RWPE1 (cell line): ENCODE measurements around the gene APBA2.

Experiments used
- CTCF ChIA-PET: fragments of 350-600 bp; sonication (Branson Sonifier 250); formaldehyde crosslinking; extraction: SDS; loops from one replicate; lab custom pipeline; 2021; lab: Yijun Ruan, JAX
- POLR2A ChIA-PET: fragments of 400-600 bp; formaldehyde crosslinking; extraction: SDS; loops from one replicate; lab custom pipeline; 2020; ENCODE audit warnings: antibody characterized with exemption; ENCODE audit not compliant: low non-redundant PET; lab: Yijun Ruan, JAX
- DNase-seq: peaks from one replicate; pipeline ENCODE4 v3.0.0; 2012; ENCODE audit warnings: low spot score
- H3K27ac ChIP-seq: fragments of 450-650 bp; 2 replicates; pipeline ENCODE4 v1.5.1; 2017
- CTCF ChIP-seq: fragments of 450-650 bp; conservative IDR thresholded peaks from 2 replicates; pipeline ENCODE4 v1.5.1; 2017; ENCODE audit warnings: low read depth, mild to moderate bottlenecking

The APBA2 gene

GRCh38 chr15:29070471-29071231 is 184.9 kb downstream of the APBA2 start:
- ChIA-PET CTCF (interaction anchor here (0.6 to 0.7 kb wide), 2 partner anchors 137 to 839 kb away, joined by 3 to 4 read pairs; no protein-coding TSS in a partner anchor), POLR2A (no interaction called here)
- H3K27ac ChIP-seq, result no peak overlapping the region
- DNase-seq, result no peak
- TF ChIP-seq CTCF, result no peak

- ChIA-PET POLR2A (no interaction called here), CTCF (interaction anchor here (0.6 to 0.7 kb wide), 2 partner anchors 138 to 838 kb away, joined by 3 to 4 read pairs; no protein-coding TSS in a partner anchor)
- H3K27ac ChIP-seq, result no peak overlapping the region
- TF ChIP-seq CTCF, result no peak
- DNase-seq, result no peak
Measured at GRCh38 chr15:29071232-29071881, 185.6 kb downstream of the APBA2 start.

GRCh38 chr15:29071882-29072273 is 186.1 kb downstream of the APBA2 start:
- H3K27ac ChIP-seq, result no peak overlapping the region
- CTCF ChIA-PET, result no interaction called here
- POLR2A ChIA-PET, result no interaction called here
- no peak for DNase-seq
- no peak for TF ChIP-seq CTCF

GRCh38 chr15:29072444-29072843 is 186.7 kb downstream of the APBA2 start:
- no peak for DNase-seq
- H3K27ac ChIP-seq, result no peak overlapping the region
- ChIA-PET POLR2A (no interaction called here), CTCF (no interaction called here)
- TF ChIP-seq CTCF, result no peak

GRCh38 chr15:29074045-29074444 is 188.3 kb downstream of the APBA2 start:
- ChIA-PET CTCF (interaction anchor here (1.2 kb wide), 1 partner anchor 16 kb away, joined by 3 read pairs; no protein-coding TSS in a partner anchor), POLR2A (no interaction called here)
- peak; percentile 54 for DNase-seq
- no peak overlapping the region for H3K27ac ChIP-seq
- no peak for TF ChIP-seq CTCF

GRCh38 chr15:29078541-29078940 is 192.8 kb downstream of the APBA2 start:
- ChIA-PET CTCF (interaction anchor here (0.7 kb wide), 1 partner anchor 205 kb away, joined by 7 read pairs; no protein-coding TSS in a partner anchor), POLR2A (no interaction called here)
- no peak overlapping the region for H3K27ac ChIP-seq
- no peak for TF ChIP-seq CTCF
- no peak for DNase-seq
